PFSK-1 (cell line): ENCODE results near the gene EIF2S2.

Experiments
- FOXP2 ChIP-seq: optimal IDR thresholded peaks from 2 replicates; pipeline ENCODE3; 2011; ENCODE audit warnings: borderline replicate concordance, control low read depth, inconsistent platforms; ENCODE audit not compliant: insufficient read depth; ENCODE audit errors: extremely low read length, extremely low read depth
- POLR2AphosphoS5 ChIP-seq: IDR thresholded peaks from 2 replicates; pipeline ENCODE4 v1.6.1; 2012; ENCODE audit warnings: low read depth, mild to moderate bottlenecking, control low read depth, low read length, moderate library complexity
- SIN3A ChIP-seq: IDR thresholded peaks from 2 replicates; pipeline ENCODE4 v1.6.1; 2012; ENCODE audit warnings: mild to moderate bottlenecking, low read length, moderate library complexity, borderline replicate concordance; ENCODE audit not compliant: insufficient read depth
- TAF1 ChIP-seq: IDR thresholded peaks from 2 replicates; pipeline ENCODE4 v1.6.1; 2012; ENCODE audit warnings: low read length, control low read depth, borderline replicate concordance; ENCODE audit not compliant: insufficient read depth
- TF ChIP-seq, protein P1 (sequence below), 2 experiments: IDR thresholded peaks; 2 replicates each; pipeline versions ENCODE4 v1.6.1 to v1.8.0; 2011 to 2012; ENCODE audit warnings: low read depth in 2 of 2, low read length in 2 of 2, control low read depth in 1 of 2, inconsistent platforms in 1 of 2, mild to moderate bottlenecking in 1 of 2, moderate library complexity in 1 of 2; ENCODE audit not compliant: insufficient read depth in 1 of 2

The EIF2S2 gene

DNA sequence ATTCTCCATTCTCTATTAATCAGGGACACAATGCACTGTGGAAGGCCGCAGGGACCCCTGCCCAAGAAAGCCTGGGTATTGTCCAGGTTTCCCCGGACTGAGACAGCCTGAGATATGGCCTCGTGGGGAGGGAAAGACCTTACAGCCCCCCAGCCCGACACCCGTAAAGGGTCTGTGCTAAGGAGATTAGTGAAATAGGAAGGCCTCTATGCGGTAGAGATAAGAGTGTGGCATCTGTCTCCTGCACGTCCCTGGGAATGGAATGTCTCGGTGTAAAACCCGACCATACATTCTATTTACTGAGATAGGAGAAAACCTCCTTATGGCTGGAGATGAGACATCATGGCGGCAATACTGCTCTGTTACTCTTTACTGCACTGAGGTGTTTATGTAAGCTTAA, 15.7 kb upstream of the EIF2S2 start:
- TF ChIP-seq POLR2AphosphoS5 (no peak), FOXP2 (no peak), TAF1 (no peak), SIN3A (no peak)
- TF ChIP-seq, protein P1, sequence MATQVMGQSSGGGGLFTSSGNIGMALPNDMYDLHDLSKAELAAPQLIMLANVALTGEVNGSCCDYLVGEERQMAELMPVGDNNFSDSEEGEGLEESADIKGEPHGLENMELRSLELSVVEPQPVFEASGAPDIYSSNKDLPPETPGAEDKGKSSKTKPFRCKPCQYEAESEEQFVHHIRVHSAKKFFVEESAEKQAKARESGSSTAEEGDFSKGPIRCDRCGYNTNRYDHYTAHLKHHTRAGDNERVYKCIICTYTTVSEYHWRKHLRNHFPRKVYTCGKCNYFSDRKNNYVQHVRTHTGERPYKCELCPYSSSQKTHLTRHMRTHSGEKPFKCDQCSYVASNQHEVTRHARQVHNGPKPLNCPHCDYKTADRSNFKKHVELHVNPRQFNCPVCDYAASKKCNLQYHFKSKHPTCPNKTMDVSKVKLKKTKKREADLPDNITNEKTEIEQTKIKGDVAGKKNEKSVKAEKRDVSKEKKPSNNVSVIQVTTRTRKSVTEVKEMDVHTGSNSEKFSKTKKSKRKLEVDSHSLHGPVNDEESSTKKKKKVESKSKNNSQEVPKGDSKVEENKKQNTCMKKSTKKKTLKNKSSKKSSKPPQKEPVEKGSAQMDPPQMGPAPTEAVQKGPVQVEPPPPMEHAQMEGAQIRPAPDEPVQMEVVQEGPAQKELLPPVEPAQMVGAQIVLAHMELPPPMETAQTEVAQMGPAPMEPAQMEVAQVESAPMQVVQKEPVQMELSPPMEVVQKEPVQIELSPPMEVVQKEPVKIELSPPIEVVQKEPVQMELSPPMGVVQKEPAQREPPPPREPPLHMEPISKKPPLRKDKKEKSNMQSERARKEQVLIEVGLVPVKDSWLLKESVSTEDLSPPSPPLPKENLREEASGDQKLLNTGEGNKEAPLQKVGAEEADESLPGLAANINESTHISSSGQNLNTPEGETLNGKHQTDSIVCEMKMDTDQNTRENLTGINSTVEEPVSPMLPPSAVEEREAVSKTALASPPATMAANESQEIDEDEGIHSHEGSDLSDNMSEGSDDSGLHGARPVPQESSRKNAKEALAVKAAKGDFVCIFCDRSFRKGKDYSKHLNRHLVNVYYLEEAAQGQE (IDR thresholded peaks at IDR 0.05; ENCODE audit: insufficient read depth in 1 of 2, low read depth in 2 of 2, low read length in 2 of 2), result no peak

DNA sequence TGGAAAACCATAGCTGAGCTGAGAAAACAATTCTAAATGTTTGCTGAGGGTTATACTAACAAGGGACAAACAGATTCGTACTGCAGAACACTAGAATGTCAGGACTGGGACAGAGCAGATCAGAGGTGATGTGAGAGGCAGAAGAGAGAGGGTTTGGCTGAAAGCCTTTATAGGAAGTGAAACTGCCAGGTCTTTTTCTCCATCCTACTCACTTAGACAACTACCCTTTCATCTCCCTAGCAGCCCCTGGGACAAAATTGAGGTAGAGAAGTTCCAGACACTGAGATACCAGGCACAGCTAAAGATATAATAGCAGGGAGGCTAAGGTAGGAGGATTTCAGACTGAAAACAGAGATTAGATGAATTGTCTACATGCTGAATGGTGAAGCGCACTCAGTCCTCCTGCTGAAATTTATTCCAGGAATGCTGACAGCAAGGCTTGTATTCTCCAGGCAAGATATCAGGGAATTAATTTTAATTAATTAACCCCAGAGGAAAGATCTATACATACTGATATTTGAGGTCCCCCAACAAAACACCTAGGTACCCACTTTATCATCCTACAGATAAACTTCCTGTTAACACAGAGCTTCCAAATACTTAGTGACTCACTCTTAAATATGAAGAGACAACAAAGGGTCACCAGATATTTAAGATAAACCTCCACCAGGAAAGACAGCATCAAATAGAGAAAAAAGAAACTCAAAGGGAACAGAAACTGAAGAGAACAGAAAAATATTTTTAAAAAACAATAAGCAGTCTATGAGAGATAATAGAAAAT, 12.6 kb upstream of the EIF2S2 start:
- TF ChIP-seq SIN3A (no peak), FOXP2 (no peak)

DNA sequence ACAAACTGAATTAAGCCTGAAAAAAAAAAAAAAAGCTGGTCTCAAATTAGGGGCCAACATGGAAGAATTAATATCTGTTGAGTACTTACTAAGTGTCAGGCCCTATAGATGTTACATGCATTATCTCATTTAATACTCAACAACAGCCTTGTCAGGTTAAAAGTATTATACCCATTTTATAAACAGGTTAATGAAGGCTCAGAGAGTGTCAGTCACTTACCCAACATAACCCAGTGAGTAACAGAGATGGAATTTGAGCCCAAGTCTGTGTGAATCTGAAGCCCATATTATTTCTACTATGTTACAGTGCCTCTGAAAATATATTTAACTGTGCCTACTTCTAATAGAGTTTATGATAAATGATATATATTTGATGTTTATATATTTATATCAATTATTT, 11.3 kb upstream of the EIF2S2 start:
- TF ChIP-seq, protein P1 (IDR thresholded peaks at IDR 0.05; ENCODE audit: insufficient read depth in 1 of 2, low read depth in 2 of 2, low read length in 2 of 2), result no peak
- no peak for TF ChIP-seq SIN3A
- TF ChIP-seq FOXP2, result no peak
- TF ChIP-seq POLR2AphosphoS5, result no peak
- no peak for TF ChIP-seq TAF1

DNA sequence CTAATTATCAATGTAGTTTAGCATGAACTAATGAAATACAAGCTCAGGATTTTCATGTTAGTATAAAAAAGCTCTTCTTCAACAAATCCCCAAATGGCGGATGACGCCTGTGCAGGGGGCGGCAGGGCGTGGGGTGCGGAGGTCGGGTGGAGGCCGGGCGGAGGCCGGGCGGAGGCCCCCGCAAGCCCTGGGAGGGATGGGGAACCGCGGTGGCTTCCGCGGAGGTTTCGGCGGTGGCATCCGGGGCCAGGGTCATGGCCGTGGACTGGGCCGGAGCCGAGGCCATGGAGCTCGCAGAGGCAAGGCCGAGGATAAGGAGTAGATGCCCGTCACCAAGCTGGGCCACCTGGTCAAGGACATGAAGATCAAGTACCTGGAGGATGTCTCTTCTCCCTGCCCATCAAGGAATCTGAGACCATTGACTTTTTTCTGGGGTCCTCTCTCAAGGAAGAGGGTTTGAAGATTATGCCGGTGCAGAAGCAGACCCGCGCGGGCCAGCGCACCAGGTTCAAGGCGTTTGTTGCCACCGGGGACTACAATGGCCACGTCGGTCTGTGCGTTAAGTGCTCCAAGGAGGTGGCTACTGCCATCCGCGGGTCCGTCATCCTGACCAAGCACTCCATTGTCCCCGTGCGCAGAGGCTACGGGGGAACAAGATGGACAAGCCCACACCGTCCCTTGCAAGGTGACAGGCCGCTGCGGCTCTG, 10.4 kb upstream of the EIF2S2 start:
- TF ChIP-seq POLR2AphosphoS5 (no peak), SIN3A (no peak), FOXP2 (no peak), TAF1 (no peak)
- TF ChIP-seq, protein P1 (IDR thresholded peaks at IDR 0.05; ENCODE audit: insufficient read depth in 1 of 2, low read depth in 2 of 2, low read length in 2 of 2), result no peak

DNA sequence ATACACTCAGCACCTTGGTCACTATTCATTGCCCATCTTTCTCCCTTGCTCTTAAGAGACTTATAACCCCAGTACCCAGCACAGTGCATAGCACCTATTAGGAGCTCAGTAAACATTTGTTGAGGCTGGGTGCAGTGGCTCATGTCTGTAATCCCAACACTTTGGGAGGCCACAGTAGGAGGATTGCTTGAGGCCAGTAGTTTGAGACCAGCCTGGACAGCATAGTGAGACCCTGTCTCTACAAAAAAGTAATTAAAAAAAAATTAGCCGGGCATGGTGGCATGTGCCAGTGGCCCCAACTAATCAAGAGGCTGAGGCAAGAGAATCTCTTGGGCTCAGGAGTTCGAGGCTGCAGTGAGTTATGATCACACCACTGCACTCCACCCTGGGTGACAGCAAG, 8.2 kb upstream of the EIF2S2 start:
- no peak for TF ChIP-seq SIN3A
- no peak for TF ChIP-seq FOXP2
- TF ChIP-seq TAF1, result no peak
- no peak for TF ChIP-seq POLR2AphosphoS5
- TF ChIP-seq, protein P1 (IDR thresholded peaks at IDR 0.05; ENCODE audit: insufficient read depth in 1 of 2, low read depth in 2 of 2, low read length in 2 of 2), result no peak
